Measurements from ENCODE around the gene ACSF3.

The ACSF3 gene

GRCh38 chr16:89201439-89202377 lies 108.1 kb downstream of the ACSF3 start:
- H3K27ac ChIP-seq (ENCODE audit: low read depth in 2 of 2, low read length in 2 of 2) = no peak overlapping the region
- no peaks in the 10 kb centered on the region for H3K9me3 ChIP-seq (ENCODE audit: control insufficient read depth in 2 of 2, low read length in 2 of 2)
- H3K36me3 ChIP-seq (ENCODE audit: control insufficient read depth in 2 of 2, insufficient read depth in 2 of 2, low read length in 2 of 2) = no peaks in the 10 kb centered on the region
- H3K9ac ChIP-seq (ENCODE audit: low read depth in 1 of 2, low read length in 2 of 2) = no peak overlapping the region
- H3K4me3 ChIP-seq (ENCODE audit: low read length in 2 of 2) = peak overlapping the region in 1 of 2 donors; percentile 16
- H3K27me3 ChIP-seq (ENCODE audit: control insufficient read depth in 2 of 2, insufficient read depth in 2 of 2, low read length in 2 of 2) = peaks cover 17 to 37% of the 10 kb centered on the region in 2 donors
- H3K4me1 ChIP-seq (ENCODE audit: control insufficient read depth in 2 of 2, insufficient read depth in 2 of 2, low read length in 2 of 2) = peaks cover 0 to 3% of the 10 kb centered on the region in 2 donors

GRCh38 chr16:89202422-89203215 lies 109.0 kb downstream of the ACSF3 start:
- H3K4me1 ChIP-seq (ENCODE audit: control insufficient read depth in 2 of 2, insufficient read depth in 2 of 2, low read length in 2 of 2) = peaks cover 0 to 3% of the 10 kb centered on the region in 2 donors
- H3K27ac ChIP-seq (ENCODE audit: low read depth in 2 of 2, low read length in 2 of 2) = no peak overlapping the region
- H3K27me3 ChIP-seq (ENCODE audit: control insufficient read depth in 2 of 2, insufficient read depth in 2 of 2, low read length in 2 of 2) = peaks cover 16 to 37% of the 10 kb centered on the region in 2 donors
- no peak overlapping the region for H3K9ac ChIP-seq (ENCODE audit: low read depth in 1 of 2, low read length in 2 of 2)
- H3K4me3 ChIP-seq (ENCODE audit: low read length in 2 of 2) = no peak overlapping the region
- H3K36me3 ChIP-seq (ENCODE audit: control insufficient read depth in 2 of 2, insufficient read depth in 2 of 2, low read length in 2 of 2) = no peaks in the 10 kb centered on the region
- no peaks in the 10 kb centered on the region for H3K9me3 ChIP-seq (ENCODE audit: control insufficient read depth in 2 of 2, low read length in 2 of 2)
